Astrocyte of the cerebellum (primary cell): Measurements from ENCODE around the gene GRK5.

Experiments
- DNase-seq: peaks from one replicate; pipeline ENCODE4 v3.0.0-alpha.2; 2011; ENCODE audit warnings: low read depth
- H3K4me3 ChIP-seq: 2 replicates; pipeline ENCODE4 v1.5.1; 2011; ENCODE audit warnings: mild to moderate bottlenecking, low read depth, low read length, moderate library complexity
- in situ Hi-C: cut with HindIII; loops from 2 replicates; pipeline ENCODE4 v1.10.0; 2017; ENCODE audit warnings: low sequenced_read_pairs
- TF ChIP-seq, protein P1 (sequence below): IDR thresholded peaks from 2 replicates; pipeline ENCODE4 v1.5.1; 2012; ENCODE audit warnings: low read length, low read depth, moderate library complexity, mild to moderate bottlenecking; ENCODE audit errors: missing control alignments

The GRK5 gene

DNA sequence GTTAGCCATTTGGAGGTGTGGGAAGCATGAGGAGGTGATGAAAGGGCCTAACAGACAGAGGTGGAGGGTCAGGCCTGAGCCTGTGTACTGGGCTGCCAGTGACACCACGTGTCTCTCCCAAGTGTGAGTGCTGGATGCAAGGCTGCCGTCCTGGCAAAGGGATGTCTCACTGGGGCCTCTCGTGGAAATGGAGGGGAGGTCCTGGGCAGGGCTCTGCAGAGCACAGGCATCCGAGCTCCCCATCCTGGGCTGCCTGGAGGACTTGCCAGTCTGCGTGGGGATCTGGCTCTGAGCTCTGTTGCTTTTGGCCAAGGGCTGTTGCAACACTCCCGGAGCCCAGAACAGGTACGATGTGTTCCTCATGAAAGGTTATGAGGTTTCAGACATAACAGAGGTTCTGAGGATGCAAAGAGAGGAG lies 77.3 kb downstream of the GRK5 start:
- in situ Hi-C loops = loop anchor here (5.0 kb wide), 1 partner anchor 38 kb away; no protein-coding TSS in a partner anchor
- TF ChIP-seq, protein P1, sequence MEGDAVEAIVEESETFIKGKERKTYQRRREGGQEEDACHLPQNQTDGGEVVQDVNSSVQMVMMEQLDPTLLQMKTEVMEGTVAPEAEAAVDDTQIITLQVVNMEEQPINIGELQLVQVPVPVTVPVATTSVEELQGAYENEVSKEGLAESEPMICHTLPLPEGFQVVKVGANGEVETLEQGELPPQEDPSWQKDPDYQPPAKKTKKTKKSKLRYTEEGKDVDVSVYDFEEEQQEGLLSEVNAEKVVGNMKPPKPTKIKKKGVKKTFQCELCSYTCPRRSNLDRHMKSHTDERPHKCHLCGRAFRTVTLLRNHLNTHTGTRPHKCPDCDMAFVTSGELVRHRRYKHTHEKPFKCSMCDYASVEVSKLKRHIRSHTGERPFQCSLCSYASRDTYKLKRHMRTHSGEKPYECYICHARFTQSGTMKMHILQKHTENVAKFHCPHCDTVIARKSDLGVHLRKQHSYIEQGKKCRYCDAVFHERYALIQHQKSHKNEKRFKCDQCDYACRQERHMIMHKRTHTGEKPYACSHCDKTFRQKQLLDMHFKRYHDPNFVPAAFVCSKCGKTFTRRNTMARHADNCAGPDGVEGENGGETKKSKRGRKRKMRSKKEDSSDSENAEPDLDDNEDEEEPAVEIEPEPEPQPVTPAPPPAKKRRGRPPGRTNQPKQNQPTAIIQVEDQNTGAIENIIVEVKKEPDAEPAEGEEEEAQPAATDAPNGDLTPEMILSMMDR = no peak
- DNase-seq = no peak
- no peak overlapping the region for H3K4me3 ChIP-seq

DNA sequence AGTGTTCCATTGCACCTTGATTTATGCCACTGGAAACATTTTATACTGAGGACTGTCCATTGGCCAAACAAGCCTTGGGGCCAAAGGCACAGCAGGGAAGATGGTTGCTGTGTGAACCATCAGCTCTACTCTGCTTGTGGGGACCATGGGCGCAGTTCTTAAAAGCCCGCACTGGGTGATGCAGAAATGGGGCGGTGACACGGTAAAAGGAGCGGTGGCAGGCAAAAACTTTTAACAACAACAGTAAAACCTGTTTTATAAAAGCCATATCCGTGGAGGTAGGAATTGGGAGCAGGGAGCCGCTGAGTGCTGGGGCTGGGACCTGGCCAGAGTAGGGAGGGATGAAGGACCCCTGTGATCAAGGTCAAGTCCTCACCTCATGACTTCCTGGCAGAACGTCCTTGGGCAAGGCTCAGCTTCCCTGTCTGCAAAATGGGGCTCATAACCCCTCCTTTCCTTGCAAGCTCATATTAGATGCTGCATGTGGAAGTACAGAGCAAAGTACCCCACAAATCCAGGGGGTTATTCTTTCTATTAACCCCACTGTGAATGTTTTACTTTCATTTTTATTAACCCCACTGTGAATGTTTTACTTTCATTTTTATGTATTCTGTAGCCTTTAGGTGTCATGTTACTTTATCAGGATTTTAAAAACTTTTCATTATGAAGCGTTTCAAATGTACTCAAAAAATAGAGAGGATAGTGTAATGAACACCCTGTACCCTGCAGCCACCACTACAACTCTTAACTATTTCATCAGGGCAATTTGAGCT lies 78.3 kb downstream of the GRK5 start:
- H3K4me3 ChIP-seq = peak overlapping the region; percentile 23
- in situ Hi-C loops = loop anchor here (5.0 kb wide), 1 partner anchor 37 kb away; no protein-coding TSS in a partner anchor
- TF ChIP-seq, protein P1 = no peak
- no peak for DNase-seq

DNA sequence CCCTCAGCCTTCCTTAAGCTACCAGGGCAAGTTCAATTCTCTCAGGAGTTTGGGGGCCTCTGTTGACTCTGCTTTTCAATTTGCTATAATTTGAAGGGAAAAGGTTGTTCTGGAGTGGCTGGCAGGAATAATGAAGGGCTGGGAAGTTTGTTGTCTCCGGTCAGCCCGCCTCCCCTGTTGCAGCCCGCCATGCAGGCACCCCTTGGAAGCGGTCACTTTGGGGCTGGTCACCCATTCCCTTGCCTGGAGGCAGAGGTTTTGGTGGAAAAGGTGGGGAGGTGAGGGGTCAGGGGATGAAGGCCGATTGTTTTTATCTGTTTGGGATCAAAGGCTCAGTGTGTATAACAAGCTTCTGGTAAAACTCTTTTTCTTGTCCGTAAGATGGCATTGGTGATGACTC lies 79.1 kb downstream of the GRK5 start:
- in situ Hi-C loops = loop anchor here (5.0 kb wide), 1 partner anchor 36 kb away; no protein-coding TSS in a partner anchor
- no peak for DNase-seq
- TF ChIP-seq, protein P1 = no peak
- no peak overlapping the region for H3K4me3 ChIP-seq

DNA sequence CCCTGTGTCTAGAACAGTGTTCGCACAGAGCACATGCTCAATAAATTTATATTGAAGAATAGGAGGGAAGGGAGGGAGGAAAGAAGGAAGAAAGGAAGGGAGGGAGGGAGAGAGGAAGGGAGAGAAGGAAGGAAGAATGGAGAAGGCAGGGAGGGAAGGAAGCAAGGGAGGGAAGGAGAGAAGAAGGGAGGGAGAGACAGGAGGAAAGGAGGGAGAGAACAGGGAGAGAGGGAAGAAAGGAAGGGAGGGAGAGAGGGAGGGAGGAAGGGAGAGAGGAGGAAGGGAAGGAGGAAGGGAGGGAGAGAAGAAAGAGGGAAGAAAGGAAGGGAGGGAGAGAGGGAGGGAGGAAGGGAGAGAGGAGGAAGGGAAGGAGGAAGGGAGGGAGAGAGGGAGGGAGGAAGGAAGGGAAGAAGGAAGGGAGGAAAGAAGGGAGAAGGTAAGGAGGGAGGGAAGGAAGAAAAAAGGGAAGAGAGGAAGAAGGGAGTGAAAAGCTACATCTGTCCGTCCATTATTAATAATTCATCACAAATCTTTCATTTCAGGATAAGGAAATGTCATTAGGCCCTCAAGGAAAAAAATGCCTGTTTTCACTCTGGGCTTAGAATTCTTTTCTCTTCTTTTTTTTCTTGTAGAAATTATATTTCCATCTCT lies 79.7 kb downstream of the GRK5 start:
- TF ChIP-seq, protein P1 = no peak
- in situ Hi-C loops = loop anchor here (5.0 kb wide), 1 partner anchor 35 kb away; no protein-coding TSS in a partner anchor
- no peak overlapping the region for H3K4me3 ChIP-seq
- no peak for DNase-seq

DNA sequence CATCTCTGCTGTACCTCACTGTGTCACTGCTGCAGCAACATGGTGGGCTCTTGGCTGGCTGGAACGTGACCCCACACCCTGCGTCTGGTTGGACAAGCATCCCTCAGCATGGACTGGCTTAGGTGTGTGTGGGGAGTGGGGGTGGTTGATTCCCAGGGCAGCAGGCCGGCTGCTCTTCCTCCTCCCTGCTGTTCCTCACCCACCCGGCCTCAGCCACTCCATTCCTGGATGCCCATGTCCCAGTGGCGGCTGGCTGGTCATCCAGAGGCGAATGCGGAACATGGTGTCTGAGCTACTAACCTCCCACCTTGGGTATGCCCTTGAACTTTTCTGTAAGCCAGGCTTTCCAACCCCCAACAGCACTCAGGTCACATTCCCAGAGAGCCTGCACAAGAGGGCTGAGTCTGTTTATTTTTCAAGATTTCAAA lies 81.2 kb downstream of the GRK5 start:
- DNase-seq = no peak
- in situ Hi-C loops = loop anchor here (5.0 kb wide), 1 partner anchor 34 kb away; no protein-coding TSS in a partner anchor

DNA sequence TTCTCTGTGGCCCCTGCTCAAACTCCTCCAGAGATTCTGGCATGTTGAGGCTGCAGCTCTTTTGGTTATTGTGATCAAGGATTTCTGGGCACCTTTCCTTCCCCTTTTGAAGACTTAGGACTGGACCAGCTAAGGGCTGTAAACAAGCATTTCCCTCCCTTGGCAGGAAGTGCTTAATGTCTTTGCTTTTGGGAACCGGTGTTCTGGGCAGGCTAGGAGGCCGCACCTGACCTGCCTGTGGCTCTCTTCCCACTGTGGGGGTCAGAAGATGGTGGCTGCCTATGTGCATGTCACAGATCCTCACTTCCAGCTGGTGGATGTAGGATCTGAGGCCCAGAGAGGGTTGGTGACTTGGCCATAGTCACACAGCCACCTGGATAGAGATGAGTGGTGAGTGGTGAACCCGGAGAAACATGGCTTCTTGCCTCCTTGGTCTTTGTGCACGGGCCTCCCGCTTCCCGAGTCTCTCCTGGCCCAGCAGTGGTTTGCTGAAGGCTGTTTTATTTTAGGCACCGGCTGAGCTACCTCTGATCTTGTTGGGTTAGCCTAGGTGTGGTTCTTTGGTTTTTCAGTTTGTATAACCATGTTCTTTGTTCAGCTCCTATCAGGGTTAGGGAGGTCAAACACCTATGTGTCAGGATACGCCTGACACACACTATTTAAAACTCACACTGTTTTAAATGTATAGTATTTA lies 82.0 kb downstream of the GRK5 start:
- in situ Hi-C loops = loop anchor here (5.0 kb wide), 1 partner anchor 33 kb away; no protein-coding TSS in a partner anchor
- DNase-seq = no peak
- TF ChIP-seq, protein P1 = no peak
- no peak overlapping the region for H3K4me3 ChIP-seq

More for the DNA sequence above, 81.2 kb downstream of the GRK5 start:
- TF ChIP-seq, protein P1 = no peak
- H3K4me3 ChIP-seq = no peak overlapping the region
